KMS-11 (cell line): ENCODE measurements around the gene KLHL29.

Experiments
- H2AFZ ChIP-seq: fragments of 200-600 bp; sonication (generic); 2 replicates; pipeline ENCODE4 v1.6.1; 2016; ENCODE audit warnings: antibody characterized with exemption, mixed run types, low read depth
- H3K27ac ChIP-seq: fragments of 200-600 bp; sonication (generic); 2 replicates; pipeline ENCODE4 v1.6.1; 2016; ENCODE audit warnings: mild to moderate bottlenecking, mixed run types
- H3K27me3 ChIP-seq: fragments of 200-600 bp; sonication (generic); 2 replicates; pipeline ENCODE4 v1.6.1; 2017; ENCODE audit warnings: mild to moderate bottlenecking, low read depth, mixed run types, moderate library complexity; ENCODE audit not compliant: insufficient read depth
- H3K36me3 ChIP-seq: fragments of 200-600 bp; sonication (generic); 2 replicates; pipeline ENCODE4 v1.6.1; 2017; ENCODE audit warnings: mild to moderate bottlenecking, mixed run types; ENCODE audit not compliant: insufficient read depth
- H3K4me1 ChIP-seq: fragments of 200-600 bp; sonication (generic); 2 replicates; pipeline ENCODE4 v1.6.1; 2016; ENCODE audit warnings: mild to moderate bottlenecking, low read depth, mixed run types; ENCODE audit not compliant: poor library complexity, severe bottlenecking
- H3K4me2 ChIP-seq: fragments of 200-600 bp; sonication (generic); 2 replicates; pipeline ENCODE4 v1.7.0; 2016; ENCODE audit warnings: mild to moderate bottlenecking, mixed run types
- H3K4me3 ChIP-seq: fragments of 200-600 bp; sonication (generic); IDR thresholded peaks from 2 replicates; pipeline ENCODE4 v1.6.1; 2017; ENCODE audit warnings: low read depth, low read length, mixed read lengths; ENCODE audit not compliant: insufficient read depth
- H3K79me2 ChIP-seq: fragments of 200-600 bp; sonication (generic); 2 replicates; pipeline ENCODE4 v1.6.1; 2016; ENCODE audit warnings: low read depth, mixed run types; ENCODE audit not compliant: insufficient read depth
- H3K9ac ChIP-seq: fragments of 200-600 bp; sonication (generic); 2 replicates; pipeline ENCODE4 v1.6.1; 2016; ENCODE audit warnings: mild to moderate bottlenecking, mixed run types
- H4K20me1 ChIP-seq: fragments of 200-600 bp; sonication (generic); 2 replicates; pipeline ENCODE4 v1.6.1; 2016; ENCODE audit warnings: mild to moderate bottlenecking, mixed run types; ENCODE audit not compliant: insufficient read depth
- TF ChIP-seq, protein P1 (sequence below): fragments of 200-600 bp; sonication (generic); conservative IDR thresholded peaks from 2 replicates; pipeline ENCODE4 v1.6.1; 2017; ENCODE audit warnings: low read depth, mild to moderate bottlenecking, antibody characterized with exemption, low read length, moderate library complexity, mixed read lengths

The KLHL29 gene

DNA sequence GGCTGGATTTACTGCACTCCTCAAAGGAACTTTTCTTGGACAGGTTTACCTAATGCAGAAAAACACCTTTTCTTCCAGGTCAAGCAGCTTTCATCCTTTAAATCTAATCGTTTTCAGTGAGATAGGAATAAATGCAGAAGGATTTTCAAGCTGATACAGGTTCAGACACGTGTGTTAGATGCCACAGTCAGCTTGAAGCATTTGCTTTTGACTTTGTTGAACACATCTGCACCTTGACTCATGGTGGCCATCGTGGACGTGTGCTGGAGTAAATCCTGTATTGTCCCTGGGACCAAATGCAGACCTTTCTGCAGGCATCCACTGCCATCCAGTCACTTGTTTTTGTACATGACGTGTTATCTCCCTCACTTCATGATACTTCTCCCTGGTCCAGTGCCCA lies 61.9 kb downstream of the KLHL29 start:
- Histone ChIP-seq H2AFZ (no peak overlapping the region), H4K20me1 (no peaks in the 10 kb centered on the region), H3K27me3 (no peaks in the 10 kb centered on the region), H3K9ac (no peak overlapping the region), H3K4me2 (no peak overlapping the region), H3K4me1 (no peaks in the 10 kb centered on the region), H3K36me3 (no peaks in the 10 kb centered on the region), H3K79me2 (no peaks in the 10 kb centered on the region), H3K27ac (no peak overlapping the region), H3K4me3 (no peak overlapping the region)
- TF ChIP-seq, protein P1, sequence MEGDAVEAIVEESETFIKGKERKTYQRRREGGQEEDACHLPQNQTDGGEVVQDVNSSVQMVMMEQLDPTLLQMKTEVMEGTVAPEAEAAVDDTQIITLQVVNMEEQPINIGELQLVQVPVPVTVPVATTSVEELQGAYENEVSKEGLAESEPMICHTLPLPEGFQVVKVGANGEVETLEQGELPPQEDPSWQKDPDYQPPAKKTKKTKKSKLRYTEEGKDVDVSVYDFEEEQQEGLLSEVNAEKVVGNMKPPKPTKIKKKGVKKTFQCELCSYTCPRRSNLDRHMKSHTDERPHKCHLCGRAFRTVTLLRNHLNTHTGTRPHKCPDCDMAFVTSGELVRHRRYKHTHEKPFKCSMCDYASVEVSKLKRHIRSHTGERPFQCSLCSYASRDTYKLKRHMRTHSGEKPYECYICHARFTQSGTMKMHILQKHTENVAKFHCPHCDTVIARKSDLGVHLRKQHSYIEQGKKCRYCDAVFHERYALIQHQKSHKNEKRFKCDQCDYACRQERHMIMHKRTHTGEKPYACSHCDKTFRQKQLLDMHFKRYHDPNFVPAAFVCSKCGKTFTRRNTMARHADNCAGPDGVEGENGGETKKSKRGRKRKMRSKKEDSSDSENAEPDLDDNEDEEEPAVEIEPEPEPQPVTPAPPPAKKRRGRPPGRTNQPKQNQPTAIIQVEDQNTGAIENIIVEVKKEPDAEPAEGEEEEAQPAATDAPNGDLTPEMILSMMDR: no peak

DNA sequence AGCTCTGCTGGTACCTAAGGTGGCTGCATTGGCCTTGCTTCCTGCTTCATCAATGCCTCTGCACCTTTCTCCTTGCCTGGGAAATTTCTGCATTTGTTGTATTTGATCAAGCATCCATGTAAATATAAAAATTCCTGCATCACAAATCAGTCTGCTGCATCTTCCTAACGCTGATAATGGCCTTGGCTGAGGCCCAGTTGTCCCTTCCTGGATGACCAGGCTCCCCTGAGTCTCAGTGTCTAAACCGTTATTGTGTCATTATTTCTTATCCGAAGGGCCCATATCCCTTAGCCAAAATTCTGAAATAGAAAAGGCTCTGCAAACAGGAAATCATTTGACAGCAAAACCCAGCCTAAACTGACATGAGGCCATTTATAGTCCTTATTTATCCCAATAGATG lies 62.4 kb downstream of the KLHL29 start:
- Histone ChIP-seq H3K4me1 (no peaks in the 10 kb centered on the region), H3K27ac (no peak overlapping the region), H3K27me3 (no peaks in the 10 kb centered on the region), H3K36me3 (no peaks in the 10 kb centered on the region), H4K20me1 (no peaks in the 10 kb centered on the region), H3K79me2 (no peaks in the 10 kb centered on the region), H2AFZ (no peak overlapping the region), H3K4me3 (no peak overlapping the region), H3K4me2 (no peak overlapping the region), H3K9ac (no peak overlapping the region)
- TF ChIP-seq, protein P1: no peak

- H3K36me3 ChIP-seq: no peaks in the 10 kb centered on the region
- TF ChIP-seq, protein P1: no peak
- no peaks in the 10 kb centered on the region for H4K20me1 ChIP-seq
- H3K4me1 ChIP-seq: no peaks in the 10 kb centered on the region
- H3K4me3 ChIP-seq: no peak overlapping the region
- no peak overlapping the region for H3K9ac ChIP-seq
- no peak overlapping the region for H2AFZ ChIP-seq
- no peak overlapping the region for H3K4me2 ChIP-seq
- H3K79me2 ChIP-seq: no peaks in the 10 kb centered on the region
- no peaks in the 10 kb centered on the region for H3K27me3 ChIP-seq
- H3K27ac ChIP-seq: no peak overlapping the region
Measured at GRCh38 chr2:23448906-23449305, 63.9 kb downstream of the KLHL29 start.

GRCh38 chr2:23449413-23449812 lies 64.4 kb downstream of the KLHL29 start:
- Histone ChIP-seq H3K4me3 (no peak overlapping the region), H3K36me3 (no peaks in the 10 kb centered on the region), H3K79me2 (no peaks in the 10 kb centered on the region), H4K20me1 (no peaks in the 10 kb centered on the region), H3K27ac (no peak overlapping the region), H3K9ac (no peak overlapping the region), H3K27me3 (no peaks in the 10 kb centered on the region), H3K4me2 (no peak overlapping the region), H2AFZ (no peak overlapping the region), H3K4me1 (no peaks in the 10 kb centered on the region)
- TF ChIP-seq, protein P1: no peak

DNA sequence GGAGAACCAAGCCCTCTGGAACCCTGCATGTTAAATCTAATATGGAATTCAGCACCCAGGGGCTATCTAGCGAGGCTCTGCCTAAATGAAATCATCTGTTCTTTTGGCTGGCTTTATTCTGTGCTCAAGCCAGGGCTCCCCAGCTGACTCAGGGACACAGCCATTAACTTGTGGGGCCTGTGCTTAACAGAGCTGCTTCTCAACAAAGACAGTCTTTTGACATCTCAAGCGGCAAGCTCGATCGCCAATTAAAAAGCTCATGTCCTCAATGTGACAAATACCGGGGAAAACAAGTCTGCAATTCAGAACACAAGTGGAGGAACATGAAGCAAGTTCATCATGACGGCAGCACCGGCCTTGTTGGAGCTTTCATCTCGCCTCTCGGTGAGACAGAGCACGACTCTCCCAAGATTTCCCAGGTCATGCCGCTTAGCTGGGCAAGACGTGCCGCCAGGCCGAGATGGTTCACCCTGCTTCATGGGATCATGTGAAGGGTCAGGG lies 64.9 kb downstream of the KLHL29 start:
- Histone ChIP-seq H4K20me1 (no peaks in the 10 kb centered on the region), H3K4me3 (no peak overlapping the region), H3K27me3 (no peaks in the 10 kb centered on the region), H3K4me1 (no peaks in the 10 kb centered on the region), H3K36me3 (no peaks in the 10 kb centered on the region), H2AFZ (no peak overlapping the region), H3K4me2 (no peak overlapping the region), H3K27ac (no peak overlapping the region), H3K79me2 (no peaks in the 10 kb centered on the region), H3K9ac (no peak overlapping the region)
- TF ChIP-seq, protein P1: no peak
